Gastroesophageal sphincter (tissue), 4 donors: ENCODE results near the gene THOC6. TPM values are rescaled to one million over a fixed set of nuclear protein-coding genes. Genes with fewer than 3 reads are reported as not detected.

Source experiments
- ATAC-seq: fragments of 150-250 bp; one replicate; pipeline ENCODE4 v1.9.1; 2016; ENCODE audit warnings: mild to moderate bottlenecking, moderate library complexity
- H3K27ac ChIP-seq, 4 donors: fragments of 200-600 bp; sonication (generic) in 3 of 4; 1 replicate in 3 of 4; 2 replicates in 1 of 4; pipeline ENCODE4 v1.5.1; 2016 to 2019
- H3K27me3 ChIP-seq: fragments of 200-600 bp; sonication (generic); one replicate; pipeline ENCODE4 v1.5.1; 2019
- H3K36me3 ChIP-seq, 2 donors: fragments of 200-600 bp; sonication (generic); one replicate each; pipeline ENCODE4 v1.5.1; 2019; ENCODE audit warnings: control low read depth in 1 of 2
- H3K4me1 ChIP-seq, 3 donors: fragments of 200-600 bp; sonication (generic); 1 replicate in 2 of 3; 2 replicates in 1 of 3; pipeline ENCODE4 v1.5.1; 2016 to 2019; ENCODE audit warnings: control low read depth in 2 of 3
- H3K4me3 ChIP-seq, 2 donors: fragments of 200-600 bp; sonication (generic); one replicate each; pipeline ENCODE4 v1.5.1; 2019; ENCODE audit warnings: mild to moderate bottlenecking in 1 of 2, moderate library complexity in 1 of 2
- H3K9me3 ChIP-seq, 3 donors: fragments of 200-600 bp; sonication (generic); one replicate each; pipeline ENCODE4 v1.5.1; 2017 to 2019; ENCODE audit warnings: control low read depth in 2 of 3
- EP300 ChIP-seq: sonication (generic); formaldehyde crosslinking; IDR thresholded peaks from one replicate; pipeline ENCODE4 v1.6.1; 2017; ENCODE audit warnings: antibody characterized with exemption, mild to moderate bottlenecking
- POLR2A ChIP-seq, 2 donors: fragments of 450-650 bp; IDR thresholded peaks; one replicate each; pipeline ENCODE4 v1.6.1; 2017; ENCODE audit warnings: antibody characterized with exemption in 2 of 2, mild to moderate bottlenecking in 2 of 2, moderate library complexity in 1 of 2
- POLR2AphosphoS5 ChIP-seq: sonication (generic); formaldehyde crosslinking; IDR thresholded peaks from one replicate; pipeline ENCODE4 v1.6.1; 2017; ENCODE audit warnings: antibody characterized with exemption
- WGBS, 2 donors: methylation state at CpG; one replicate each; pipeline ENCODE4 v1.1.5; 2018; ENCODE audit warnings: low coverage in 1 of 2; 5-methylcytosine and 5-hydroxymethylcytosine counted together
- total RNA-seq, 4 donors: library from RNA; depleted of rRNA; stranded (reverse); fragments of >200 nt; gene quantifications; one replicate each; pipeline ENCODE4 v1.1.0, GENCODE V29; 2016
- TF ChIP-seq, protein P1 (sequence below), 4 experiments: fragments of 200-600 bp in 2 of 4; fragments of 450-650 bp in 2 of 4; sonication (generic) in 1 of 4; IDR thresholded peaks; one replicate each; pipeline ENCODE4 v1.5.1; 2017 to 2019; ENCODE audit warnings: antibody characterized with exemption in 4 of 4, mild to moderate bottlenecking in 2 of 4, moderate library complexity in 2 of 4

The THOC6 gene
- total RNA-seq, 4 donors from 2014 or later: 17.6 to 28.2 (median 25.0) TPM

DNA sequence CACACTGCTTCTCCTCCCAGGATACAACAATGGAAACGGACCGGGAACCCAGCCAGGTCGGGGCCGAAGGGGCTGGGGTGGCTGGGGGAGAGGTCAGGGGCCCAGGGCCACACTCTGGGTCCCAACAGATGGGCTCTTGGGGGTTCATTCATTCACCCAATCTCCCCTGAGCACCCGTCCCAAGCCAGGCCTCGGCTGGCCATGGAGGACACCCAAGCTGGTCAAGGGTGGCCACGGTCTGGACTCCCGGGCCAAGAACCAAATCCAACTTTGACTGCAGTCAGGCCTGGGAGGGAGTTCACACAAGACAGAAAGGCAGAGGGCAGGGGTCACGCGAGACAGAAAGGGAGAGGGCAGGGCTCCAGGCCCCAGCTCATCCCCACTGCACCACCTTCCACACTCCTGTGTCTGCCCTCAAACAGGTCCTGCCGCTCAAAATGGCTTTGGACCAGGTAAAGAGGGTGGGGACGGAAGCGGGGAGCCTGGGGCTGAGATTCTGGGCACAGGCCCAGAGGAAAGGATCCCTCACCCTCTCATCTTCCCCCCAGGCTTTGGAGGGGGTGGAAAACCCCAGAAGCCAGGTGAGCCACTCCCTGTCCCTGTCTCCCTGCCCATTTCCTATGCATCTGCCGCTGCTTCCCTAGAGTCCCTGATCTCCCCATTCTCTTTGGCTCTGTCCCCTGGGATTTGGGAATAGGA, 31.3 kb upstream of the THOC6 start:
- H3K27me3 ChIP-seq: peaks cover 62% of the 10 kb centered on the region
- 61% methylated on average over 7 of the region's 14 CpGs; no CpG with 5 or more reads in 1 of the 2 donors for WGBS, 2 donors
- no peaks in the 10 kb centered on the region for H3K9me3 ChIP-seq
- H3K4me1 ChIP-seq: no peaks in the 10 kb centered on the region
- no peak overlapping the region for H3K4me3 ChIP-seq
- ATAC-seq: no peak
- H3K27ac ChIP-seq: no peak overlapping the region
- H3K36me3 ChIP-seq: no peaks in the 10 kb centered on the region
- TF ChIP-seq POLR2A (IDR thresholded peaks at IDR 0.05) (no peak), EP300 (no peak), POLR2AphosphoS5 (no peak)
- TF ChIP-seq, protein P1, sequence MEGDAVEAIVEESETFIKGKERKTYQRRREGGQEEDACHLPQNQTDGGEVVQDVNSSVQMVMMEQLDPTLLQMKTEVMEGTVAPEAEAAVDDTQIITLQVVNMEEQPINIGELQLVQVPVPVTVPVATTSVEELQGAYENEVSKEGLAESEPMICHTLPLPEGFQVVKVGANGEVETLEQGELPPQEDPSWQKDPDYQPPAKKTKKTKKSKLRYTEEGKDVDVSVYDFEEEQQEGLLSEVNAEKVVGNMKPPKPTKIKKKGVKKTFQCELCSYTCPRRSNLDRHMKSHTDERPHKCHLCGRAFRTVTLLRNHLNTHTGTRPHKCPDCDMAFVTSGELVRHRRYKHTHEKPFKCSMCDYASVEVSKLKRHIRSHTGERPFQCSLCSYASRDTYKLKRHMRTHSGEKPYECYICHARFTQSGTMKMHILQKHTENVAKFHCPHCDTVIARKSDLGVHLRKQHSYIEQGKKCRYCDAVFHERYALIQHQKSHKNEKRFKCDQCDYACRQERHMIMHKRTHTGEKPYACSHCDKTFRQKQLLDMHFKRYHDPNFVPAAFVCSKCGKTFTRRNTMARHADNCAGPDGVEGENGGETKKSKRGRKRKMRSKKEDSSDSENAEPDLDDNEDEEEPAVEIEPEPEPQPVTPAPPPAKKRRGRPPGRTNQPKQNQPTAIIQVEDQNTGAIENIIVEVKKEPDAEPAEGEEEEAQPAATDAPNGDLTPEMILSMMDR (IDR thresholded peaks at IDR 0.05): no peak

DNA sequence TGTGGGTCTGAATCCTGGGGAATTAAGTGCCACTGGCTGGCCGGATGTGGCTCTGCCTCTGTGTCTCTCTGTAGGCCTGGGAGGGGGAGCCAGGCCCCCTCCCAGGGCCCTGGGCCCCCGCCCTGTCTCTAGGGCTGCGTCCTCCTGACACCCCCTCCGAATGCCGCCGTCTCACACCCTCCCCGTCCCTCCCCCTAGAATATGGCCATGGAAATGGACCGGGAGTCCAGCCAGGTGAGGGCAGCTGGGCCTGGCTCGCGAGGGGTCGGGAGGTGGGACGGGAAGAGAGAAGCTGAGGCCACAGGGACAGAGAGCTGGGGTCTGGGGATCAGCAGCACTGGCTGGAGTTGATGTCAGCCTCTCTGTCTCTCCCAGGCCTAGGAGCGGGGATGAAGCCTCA, 27.5 kb upstream of the THOC6 start:
- Histone ChIP-seq H3K9me3 (no peaks in the 10 kb centered on the region), H3K4me1 (no peaks in the 10 kb centered on the region), H3K36me3 (no peaks in the 10 kb centered on the region), H3K27me3 (peaks cover 60% of the 10 kb centered on the region), H3K27ac (no peak overlapping the region), H3K4me3 (no peak overlapping the region)
- no peak for ATAC-seq
- no CpG with 5 or more reads among the region's 13 CpGs for WGBS, 2 donors
- TF ChIP-seq, protein P1 (IDR thresholded peaks at IDR 0.05): no peak
- TF ChIP-seq EP300: no peak
- no peak for TF ChIP-seq POLR2A (IDR thresholded peaks at IDR 0.05)
- no peak for TF ChIP-seq POLR2AphosphoS5

DNA sequence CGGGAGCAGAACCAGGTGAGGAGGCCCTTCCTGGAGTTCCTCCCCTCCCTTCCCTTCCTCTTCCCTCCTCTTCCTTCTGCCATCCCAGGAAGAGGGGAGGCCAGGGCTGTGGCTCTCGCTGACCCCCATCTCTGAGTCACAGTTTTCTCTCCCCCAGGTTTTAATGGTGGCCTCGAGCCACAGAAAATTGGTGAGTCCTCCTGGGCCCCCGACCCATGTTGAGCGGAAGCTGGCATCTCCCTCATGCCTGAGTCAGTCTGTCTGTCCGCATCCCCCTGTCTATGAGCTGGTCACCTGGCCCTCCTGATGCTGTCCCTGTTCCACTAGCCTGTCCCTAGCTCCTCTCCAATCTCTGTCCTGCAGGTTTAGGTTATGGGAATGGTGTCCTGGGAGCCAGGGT, 23.9 kb upstream of the THOC6 start:
- Histone ChIP-seq H3K9me3 (no peaks in the 10 kb centered on the region), H3K27me3 (peaks cover 64% of the 10 kb centered on the region), H3K36me3 (no peaks in the 10 kb centered on the region), H3K4me3 (no peak overlapping the region), H3K4me1 (peaks cover 0 to 9% (median 2%) of the 10 kb centered on the region in 3 donors), H3K27ac (no peak overlapping the region)
- 75 to 82% methylated on average over 6 of the region's 6 CpGs for WGBS, 2 donors
- TF ChIP-seq, protein P1 (IDR thresholded peaks at IDR 0.05): no peak
- TF ChIP-seq EP300: no peak
- no peak for TF ChIP-seq POLR2A (IDR thresholded peaks at IDR 0.05)
- no peak for TF ChIP-seq POLR2AphosphoS5
- ATAC-seq: no peak

DNA sequence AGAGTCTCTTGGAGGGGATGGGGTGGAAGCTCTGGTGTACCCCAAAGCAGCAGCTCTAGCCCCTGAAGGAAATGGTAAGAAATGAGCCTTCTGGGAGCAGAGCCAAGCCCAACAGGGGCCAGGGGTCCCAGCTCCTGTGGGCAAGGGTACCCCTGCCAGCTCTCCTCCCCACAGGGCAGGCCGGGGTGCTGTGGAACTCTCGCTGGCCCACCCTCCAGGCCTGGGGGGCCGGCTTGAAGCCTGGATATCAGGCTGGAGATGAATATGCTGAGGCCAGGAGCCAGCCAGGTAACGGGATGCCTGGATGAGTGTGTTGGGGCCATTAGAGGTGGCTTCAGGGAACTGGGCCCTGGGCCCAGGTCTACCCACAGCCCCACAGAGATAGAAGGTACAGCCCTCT, 23.3 kb upstream of the THOC6 start:
- H3K4me3 ChIP-seq: no peak overlapping the region
- TF ChIP-seq POLR2AphosphoS5: no peak
- TF ChIP-seq POLR2A (IDR thresholded peaks at IDR 0.05): no peak
- no peak for TF ChIP-seq EP300
- TF ChIP-seq, protein P1 (IDR thresholded peaks at IDR 0.05): no peak
- H3K36me3 ChIP-seq: no peaks in the 10 kb centered on the region
- no peaks in the 10 kb centered on the region for H3K9me3 ChIP-seq
- no peak overlapping the region for H3K27ac ChIP-seq
- peaks cover 0 to 11% (median 4%) of the 10 kb centered on the region in 3 donors for H3K4me1 ChIP-seq
- ATAC-seq: no peak
- peaks cover 64% of the 10 kb centered on the region for H3K27me3 ChIP-seq
- WGBS, 2 donors: 76% methylated on average over 2 of the region's 4 CpGs; no CpG with 5 or more reads in 1 of the 2 donors

DNA sequence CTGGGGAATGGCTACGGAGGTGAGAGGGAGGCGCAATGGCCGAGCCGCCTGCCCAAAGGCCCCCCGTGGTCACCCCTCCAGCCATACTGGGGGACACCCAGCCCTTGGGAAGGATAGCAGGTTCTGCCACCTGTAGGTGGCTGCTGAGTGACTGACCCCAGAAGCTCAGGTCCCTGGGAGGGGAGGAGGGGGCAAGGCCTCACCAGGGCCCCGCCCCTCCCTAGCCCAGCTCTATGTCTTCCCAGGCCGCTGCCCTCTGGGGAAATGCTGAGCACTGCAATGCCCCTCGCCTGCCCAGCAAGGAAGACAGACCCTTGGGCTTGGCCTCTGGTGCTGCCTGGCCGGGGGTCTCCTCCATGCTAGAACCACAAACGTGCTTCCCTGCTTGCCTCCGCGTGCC, 22.5 kb upstream of the THOC6 start:
- peaks cover 64% of the 10 kb centered on the region for H3K27me3 ChIP-seq
- no peaks in the 10 kb centered on the region for H3K36me3 ChIP-seq
- TF ChIP-seq EP300: no peak
- TF ChIP-seq POLR2A (IDR thresholded peaks at IDR 0.05): no peak
- no peak for TF ChIP-seq POLR2AphosphoS5
- TF ChIP-seq, protein P1 (IDR thresholded peaks at IDR 0.05): no peak
- WGBS, 2 donors: no CpG with 5 or more reads among the region's 12 CpGs
- H3K9me3 ChIP-seq: no peaks in the 10 kb centered on the region
- no peak for ATAC-seq
- no peak overlapping the region for H3K4me3 ChIP-seq
- H3K4me1 ChIP-seq: peaks cover 0 to 11% (median 4%) of the 10 kb centered on the region in 3 donors
- no peak overlapping the region for H3K27ac ChIP-seq
